LHCN-M2 (cell line): ENCODE data around the gene ZCCHC2. TPM values are rescaled to one million over a fixed set of nuclear protein-coding genes. Genes with fewer than 3 reads are reported as not detected.

ENCODE experiments used
- DNase-seq: peaks from one replicate; pipeline ENCODE4 v3.0.0-alpha.2; 2012; ENCODE audit warnings: low read depth
- total RNA-seq: library from RNA; depleted of rRNA; stranded (reverse); fragments of >200 nt; gene quantifications from 2 replicates; pipeline ENCODE4 v1.2.3, GENCODE V29; 2014

The ZCCHC2 gene
- total RNA-seq, 1 experiment from 2014 or later = 2.5 TPM

- DNase-seq = no peak
Measured at GRCh38 chr18:62537946-62538345, 15.1 kb downstream of the ZCCHC2 start.

GRCh38 chr18:62538881-62539280, 16.1 kb downstream of the ZCCHC2 start:
- no peak for DNase-seq

- no peak for DNase-seq
Measured at GRCh38 chr18:62539284-62540165, 16.7 kb downstream of the ZCCHC2 start.

GRCh38 chr18:62543021-62543420, 20.2 kb downstream of the ZCCHC2 start:
- DNase-seq = no peak

- no peak for DNase-seq
Measured at GRCh38 chr18:62545098-62545497, 22.3 kb downstream of the ZCCHC2 start.

GRCh38 chr18:62549755-62550154, 26.9 kb downstream of the ZCCHC2 start:
- no peak for DNase-seq

GRCh38 chr18:62550746-62551145, 27.9 kb downstream of the ZCCHC2 start:
- no peak for DNase-seq

GRCh38 chr18:62551972-62552513, 29.2 kb downstream of the ZCCHC2 start:
- no peak for DNase-seq

- DNase-seq = no peak
Measured at GRCh38 chr18:62554061-62554815, 31.4 kb downstream of the ZCCHC2 start.

GRCh38 chr18:62555135-62555534, 32.3 kb downstream of the ZCCHC2 start:
- peak; percentile 33 for DNase-seq

GRCh38 chr18:62556397-62556796, 33.6 kb downstream of the ZCCHC2 start:
- no peak for DNase-seq

GRCh38 chr18:62558015-62558663, 35.3 kb downstream of the ZCCHC2 start:
- DNase-seq = no peak

- no peak for DNase-seq
Measured at GRCh38 chr18:62564044-62564443, 41.2 kb downstream of the ZCCHC2 start.

GRCh38 chr18:62566199-62566598, 43.4 kb downstream of the ZCCHC2 start:
- no peak for DNase-seq

- DNase-seq = no peak
Measured at GRCh38 chr18:62566818-62567217, 44.0 kb downstream of the ZCCHC2 start.

GRCh38 chr18:62569081-62569655, 46.3 kb downstream of the ZCCHC2 start:
- no peak for DNase-seq

GRCh38 chr18:62571037-62571436, 48.2 kb downstream of the ZCCHC2 start:
- DNase-seq = no peak

- no peak for DNase-seq
Measured at GRCh38 chr18:62571648-62572047, 48.8 kb downstream of the ZCCHC2 start.

- DNase-seq = no peak
Measured at GRCh38 chr18:62572456-62572855, 49.6 kb downstream of the ZCCHC2 start.

GRCh38 chr18:62574776-62575175, 52.0 kb downstream of the ZCCHC2 start:
- DNase-seq = no peak

GRCh38 chr18:62576271-62576670, 53.4 kb downstream of the ZCCHC2 start:
- DNase-seq = no peak
